GM06990 (cell line): Measurements from ENCODE around the gene ALPG.
"Not testable (repeated sequence)": the region's sequence is repeated elsewhere in the genome, so short reads cannot be mapped to it uniquely, and the experiment has no call there.

Experiments
- DNase-seq: peaks from one replicate; pipeline ENCODE4 v3.0.0-alpha.2; 2011; ENCODE audit not compliant: insufficient read length; ENCODE audit errors: extremely low read depth
- H3K27me3 ChIP-seq: replicated peaks from 2 replicates; pipeline ENCODE4 v1.6.0; 2011; ENCODE audit warnings: low read length; ENCODE audit not compliant: control insufficient read depth, insufficient read depth
- H3K36me3 ChIP-seq: 2 replicates; pipeline ENCODE4 v1.5.1; 2011; ENCODE audit warnings: low read length; ENCODE audit not compliant: control insufficient read depth, insufficient read depth
- H3K4me3 ChIP-seq: replicated peaks from 2 replicates; pipeline ENCODE4 v1.5.1; 2011; ENCODE audit warnings: low read depth, mild to moderate bottlenecking, control low read depth, low read length
- TF ChIP-seq, protein P1 (sequence below): IDR thresholded peaks from 2 replicates; pipeline ENCODE4 v1.5.1; 2011; ENCODE audit warnings: low read length, control low read depth, mild to moderate bottlenecking, inconsistent platforms; ENCODE audit not compliant: insufficient read depth, poor library complexity, severe bottlenecking

The ALPG gene

DNA sequence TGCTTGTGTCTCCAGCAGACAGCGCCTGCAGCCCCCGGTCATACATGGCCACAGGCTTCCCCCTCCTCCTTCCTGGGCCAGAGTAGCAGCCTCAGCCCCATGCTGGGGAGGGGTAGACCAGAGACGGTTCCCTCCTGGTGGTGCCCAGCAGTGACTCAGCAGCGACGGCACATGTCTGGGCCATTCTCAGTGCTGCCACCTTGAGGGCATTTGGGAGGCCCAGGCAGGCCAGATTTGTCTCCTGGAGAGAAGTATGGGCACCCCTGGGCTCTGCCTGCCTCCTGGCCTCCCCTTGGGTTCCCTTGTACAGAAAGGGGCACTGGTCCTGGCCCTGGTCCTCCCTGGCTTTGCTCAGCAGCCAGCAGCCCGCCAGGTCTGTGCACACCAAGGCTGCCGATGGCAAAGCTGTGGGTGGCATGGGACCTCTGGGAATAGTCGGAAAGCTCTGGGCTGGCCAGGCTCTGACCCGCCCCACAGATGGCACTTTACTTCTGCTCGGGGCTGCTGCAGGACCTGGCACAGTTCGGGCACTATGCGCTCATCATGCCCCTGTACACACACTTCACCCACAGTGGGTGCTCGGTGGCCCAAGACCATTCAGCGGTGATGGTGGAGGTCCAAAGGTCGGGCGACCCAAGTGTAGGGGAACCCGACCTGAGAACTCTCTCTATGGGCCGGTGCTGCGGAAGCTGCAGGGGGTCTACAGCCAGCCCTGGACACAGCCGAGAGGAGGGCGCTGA is 37.9 kb downstream of the ALPG start:
- no peaks in the 10 kb centered on the region for H3K36me3 ChIP-seq
- peak; percentile 37 for DNase-seq
- H3K27me3 ChIP-seq, result no peaks in the 10 kb centered on the region
- TF ChIP-seq, protein P1, sequence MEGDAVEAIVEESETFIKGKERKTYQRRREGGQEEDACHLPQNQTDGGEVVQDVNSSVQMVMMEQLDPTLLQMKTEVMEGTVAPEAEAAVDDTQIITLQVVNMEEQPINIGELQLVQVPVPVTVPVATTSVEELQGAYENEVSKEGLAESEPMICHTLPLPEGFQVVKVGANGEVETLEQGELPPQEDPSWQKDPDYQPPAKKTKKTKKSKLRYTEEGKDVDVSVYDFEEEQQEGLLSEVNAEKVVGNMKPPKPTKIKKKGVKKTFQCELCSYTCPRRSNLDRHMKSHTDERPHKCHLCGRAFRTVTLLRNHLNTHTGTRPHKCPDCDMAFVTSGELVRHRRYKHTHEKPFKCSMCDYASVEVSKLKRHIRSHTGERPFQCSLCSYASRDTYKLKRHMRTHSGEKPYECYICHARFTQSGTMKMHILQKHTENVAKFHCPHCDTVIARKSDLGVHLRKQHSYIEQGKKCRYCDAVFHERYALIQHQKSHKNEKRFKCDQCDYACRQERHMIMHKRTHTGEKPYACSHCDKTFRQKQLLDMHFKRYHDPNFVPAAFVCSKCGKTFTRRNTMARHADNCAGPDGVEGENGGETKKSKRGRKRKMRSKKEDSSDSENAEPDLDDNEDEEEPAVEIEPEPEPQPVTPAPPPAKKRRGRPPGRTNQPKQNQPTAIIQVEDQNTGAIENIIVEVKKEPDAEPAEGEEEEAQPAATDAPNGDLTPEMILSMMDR, result peak; percentile 92
- H3K4me3 ChIP-seq, result no peak overlapping the region

GRCh38 chr2:232445149-232445885 is 38.7 kb downstream of the ALPG start:
- H3K36me3 ChIP-seq, H3K27me3 ChIP-seq, DNase-seq, H3K4me3 ChIP-seq: not testable (repeated sequence)

GRCh38 chr2:232446266-232446777 is 39.7 kb downstream of the ALPG start:
- TF ChIP-seq, protein P1, result peak; percentile 55
- H3K4me3 ChIP-seq, H3K27me3 ChIP-seq, DNase-seq, H3K36me3 ChIP-seq: not testable (repeated sequence)

- no peak overlapping the region for H3K4me3 ChIP-seq
- no peaks in the 10 kb centered on the region for H3K27me3 ChIP-seq
- no peak for DNase-seq
- TF ChIP-seq, protein P1, result no peak
- no peaks in the 10 kb centered on the region for H3K36me3 ChIP-seq
Observed at GRCh38 chr2:232447091-232447620, 40.5 kb downstream of the ALPG start.

DNA sequence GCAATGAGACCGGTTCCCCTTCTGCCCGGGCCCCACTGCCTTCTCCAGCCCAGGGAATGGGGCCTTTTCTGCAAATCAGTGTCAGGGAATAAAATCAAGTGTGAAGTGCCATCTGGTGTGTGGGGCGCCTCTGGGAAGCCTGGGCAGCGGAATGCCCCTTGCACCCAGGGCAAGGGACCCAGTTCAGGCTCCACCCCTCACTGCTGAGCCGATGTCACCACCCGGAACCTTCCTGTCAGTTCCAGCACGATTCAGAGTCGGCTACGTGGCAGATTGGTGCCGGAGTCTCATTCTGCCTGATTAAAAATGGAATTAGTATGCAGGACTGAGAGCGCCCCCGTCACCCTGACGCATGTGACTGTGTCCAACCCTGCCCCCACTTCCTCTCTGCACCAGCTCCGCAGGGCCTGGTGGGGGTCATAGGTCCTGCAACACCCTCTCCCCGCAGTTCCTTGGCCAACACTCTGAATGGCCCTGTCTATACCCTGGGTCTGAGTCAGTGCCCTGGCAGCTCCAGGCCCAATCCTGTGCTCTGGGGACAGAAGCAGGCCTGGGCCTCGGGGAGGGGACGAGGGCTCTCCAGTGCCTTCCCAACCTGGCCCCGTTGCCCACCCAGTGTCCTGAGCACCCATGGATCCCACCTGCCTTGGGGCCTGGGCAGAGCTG is 41.1 kb downstream of the ALPG start:
- no peak for DNase-seq
- H3K36me3 ChIP-seq, result no peaks in the 10 kb centered on the region
- TF ChIP-seq, protein P1, result no peak
- no peaks in the 10 kb centered on the region for H3K27me3 ChIP-seq
- no peak overlapping the region for H3K4me3 ChIP-seq
